ENCODE data around the gene SCNM1. TPM values are rescaled to one million over a fixed set of nuclear protein-coding genes. Genes with fewer than 3 reads are reported as not detected.

SCNM1 gene
- total RNA-seq, 2 experiments from 2014 or later, result 54.1 to 70.9 TPM

GRCh38 chr1:151158326-151158725, 7.6 kb upstream of the SCNM1 start:
- CTCF ChIA-PET (ENCODE audit: unreplicated experiment), result interaction anchor here (2.3 kb wide), 1 partner anchor 58 kb away, joined by 35 read pairs; no protein-coding TSS in a partner anchor
- peaks cover 38% of the 10 kb centered on the region for H3K4me1 ChIP-seq (ENCODE audit: insufficient read depth, low read length, poor library complexity, severe bottlenecking)
- intact Hi-C loops (cut with micrococcal nuclease; ENCODE audit: unreplicated experiment), result no loop called here

GRCh38 chr1:151158751-151159251, 7.1 kb upstream of the SCNM1 start:
- Histone ChIP-seq H3K4me2 (ENCODE audit: low read length) (peak overlapping the region; percentile 40; the same call in 1 of the 2 replicates), H3K27ac (ENCODE audit: low read depth, low read length, poor library complexity, severe bottlenecking) (no peak overlapping the region), H3K4me1 (ENCODE audit: insufficient read depth, low read length, poor library complexity, severe bottlenecking) (peaks cover 38% of the 10 kb centered on the region), H3K79me2 (ENCODE audit: insufficient read depth, low read depth, low read length) (peaks cover 9% of the 10 kb centered on the region; the same call in 1 of the 2 replicates), H3K36me3 (ENCODE audit: insufficient read depth, low read length) (peaks cover 16% of the 10 kb centered on the region; the same call in 1 of the 2 replicates), H3K9me2 (ENCODE audit: insufficient read depth, low read length) (no peaks in the 10 kb centered on the region), H2AFZ (ENCODE audit: low read length) (no peak overlapping the region), H4K20me1 (ENCODE audit: insufficient read depth, low read length) (no peaks in the 10 kb centered on the region), H3K9me3 (ENCODE audit: low read length) (no peaks in the 10 kb centered on the region), H3K4me3 (ENCODE audit: low read depth, low read length, poor library complexity, severe bottlenecking) (no peak overlapping the region)
- BruUV-seq (replicated peaks), result no TSS peak
- no peak for DNase-seq (ENCODE audit: low spot score)
- ChIA-PET CTCF (ENCODE audit: unreplicated experiment) (no interaction called here), POLR2A (interaction anchor here (0.9 kb wide), 1 partner anchor 17 kb away, joined by 3 read pairs; no protein-coding TSS in a partner anchor)
- intact Hi-C loops (cut with micrococcal nuclease; ENCODE audit: unreplicated experiment), result no loop called here
- TF ChIP-seq CTCF (conservative IDR thresholded peaks at IDR 0.05; ENCODE audit: low read length) (no peak), EZH2phosphoT487 (IDR thresholded peaks at IDR 0.05; ENCODE audit: borderline replicate concordance, low read depth, low read length) (no peak)

More at GRCh38 chr1:151158326-151158725, 7.6 kb upstream of the SCNM1 start:
- TF ChIP-seq EZH2phosphoT487 (IDR thresholded peaks at IDR 0.05; ENCODE audit: borderline replicate concordance, low read depth, low read length) (no peak), CTCF (conservative IDR thresholded peaks at IDR 0.05; ENCODE audit: low read length) (no peak)
- BruUV-seq (replicated peaks), result no TSS peak
- POLR2A ChIA-PET, result interaction anchor here (0.7 to 0.9 kb wide), 2 partner anchors 17 to 202 kb away, joined by 3 to 5 read pairs; no protein-coding TSS in a partner anchor
- no peaks in the 10 kb centered on the region for H3K9me3 ChIP-seq (ENCODE audit: low read length)
- H3K4me3 ChIP-seq (ENCODE audit: low read depth, low read length, poor library complexity, severe bottlenecking), result no peak overlapping the region
- H3K9me2 ChIP-seq (ENCODE audit: insufficient read depth, low read length), result no peaks in the 10 kb centered on the region
- H4K20me1 ChIP-seq (ENCODE audit: insufficient read depth, low read length), result no peaks in the 10 kb centered on the region
- H3K79me2 ChIP-seq (ENCODE audit: insufficient read depth, low read depth, low read length), result peaks cover 9% of the 10 kb centered on the region; the same call in 1 of the 2 replicates
- H3K4me2 ChIP-seq (ENCODE audit: low read length), result no peak overlapping the region
- no peak overlapping the region for H2AFZ ChIP-seq (ENCODE audit: low read length)
- H3K27ac ChIP-seq (ENCODE audit: low read depth, low read length, poor library complexity, severe bottlenecking), result no peak overlapping the region
- H3K36me3 ChIP-seq (ENCODE audit: insufficient read depth, low read length), result peaks cover 16% of the 10 kb centered on the region; the same call in 1 of the 2 replicates
- DNase-seq (ENCODE audit: low spot score), result no peak

- H3K4me1 ChIP-seq (ENCODE audit: insufficient read depth, low read length, poor library complexity, severe bottlenecking), result peaks cover 41% of the 10 kb centered on the region
- peaks cover 9% of the 10 kb centered on the region; the same call in 1 of the 2 replicates for H3K79me2 ChIP-seq (ENCODE audit: insufficient read depth, low read depth, low read length)
- no peak overlapping the region for H2AFZ ChIP-seq (ENCODE audit: low read length)
- intact Hi-C loops (cut with micrococcal nuclease; ENCODE audit: unreplicated experiment), result no loop called here
- no peaks in the 10 kb centered on the region for H3K9me3 ChIP-seq (ENCODE audit: low read length)
- H4K20me1 ChIP-seq (ENCODE audit: insufficient read depth, low read length), result no peaks in the 10 kb centered on the region
- POLR2A ChIA-PET, result interaction anchor here (0.9 kb wide), 1 partner anchor 18 kb away, joined by 3 read pairs; no protein-coding TSS in a partner anchor
- no peaks in the 10 kb centered on the region for H3K9me2 ChIP-seq (ENCODE audit: insufficient read depth, low read length)
- H3K27ac ChIP-seq (ENCODE audit: low read depth, low read length, poor library complexity, severe bottlenecking), result no peak overlapping the region
- no peak for TF ChIP-seq CTCF (conservative IDR thresholded peaks at IDR 0.05; ENCODE audit: low read length)
- no peak for TF ChIP-seq EZH2phosphoT487 (IDR thresholded peaks at IDR 0.05; ENCODE audit: borderline replicate concordance, low read depth, low read length)
- peak overlapping the region; percentile 40 for H3K4me2 ChIP-seq (ENCODE audit: low read length)
- no peak overlapping the region for H3K4me3 ChIP-seq (ENCODE audit: low read depth, low read length, poor library complexity, severe bottlenecking)
- DNase-seq (ENCODE audit: low spot score), result no peak
- CTCF ChIA-PET (ENCODE audit: unreplicated experiment), result no interaction called here
- BruUV-seq (replicated peaks), result no TSS peak
- H3K36me3 ChIP-seq (ENCODE audit: insufficient read depth, low read length), result peaks cover 16% of the 10 kb centered on the region; the same call in 1 of the 2 replicates
Observed at GRCh38 chr1:151159373-151159772, 6.6 kb upstream of the SCNM1 start.
